Thyroid gland (tissue), 4 donors: ENCODE results near the gene BTBD16. TPM values are rescaled to one million over a fixed set of nuclear protein-coding genes. Genes with fewer than 3 reads are reported as not detected.
A peak's percentile ranks its signal among the peaks of the same experiment; 100 is the strongest.

Source experiments
- DNase-seq, 2 donors: peaks; one replicate each; pipeline ENCODE4 v3.0.0-alpha.2; 2019
- H3K27ac ChIP-seq, 3 donors: fragments of 200-600 bp; sonication (generic); 1 replicate in 2 of 3; 2 replicates in 1 of 3; pipeline ENCODE4 v1.5.1; 2016 to 2019; ENCODE audit warnings: mild to moderate bottlenecking in 1 of 3, moderate library complexity in 1 of 3
- H3K27me3 ChIP-seq: fragments of 200-600 bp; sonication (generic); one replicate; pipeline ENCODE4 v1.5.1; 2019
- H3K36me3 ChIP-seq, 2 donors: fragments of 200-600 bp; sonication (generic); one replicate each; pipeline ENCODE4 v1.5.1; 2016 to 2019
- H3K4me1 ChIP-seq, 2 donors: fragments of 200-600 bp; sonication (generic); one replicate each; pipeline ENCODE4 v1.5.1; 2017 to 2019
- H3K4me3 ChIP-seq, 3 donors: fragments of 200-600 bp; sonication (generic); replicated peaks in 1 of 3; 1 replicate in 2 of 3; 2 replicates in 1 of 3; pipeline ENCODE4 v1.5.1; 2016; ENCODE audit warnings: mild to moderate bottlenecking in 1 of 3
- H3K9me3 ChIP-seq: fragments of 200-600 bp; sonication (generic); one replicate; pipeline ENCODE4 v1.5.1; 2017
- POLR2A ChIP-seq, 2 donors: fragments of 450-650 bp; IDR thresholded peaks; one replicate each; pipeline ENCODE4 v1.6.1; 2017; ENCODE audit warnings: antibody characterized with exemption in 2 of 2, mild to moderate bottlenecking in 2 of 2, moderate library complexity in 1 of 2
- WGBS, 2 donors: methylation state at CpG; one replicate each; pipeline ENCODE4 v1.1.5; 2017; 5-methylcytosine and 5-hydroxymethylcytosine counted together
- intact Hi-C: fragments of 100-400 bp; cut with DNase I; formaldehyde crosslinking; loops from one replicate; pipeline ENCODE4 v1.15.1; 2023
- total RNA-seq, 4 donors: library from RNA; depleted of rRNA; stranded (reverse); fragments of >200 nt; gene quantifications; one replicate each; pipeline ENCODE4 v1.2.3, GENCODE V29; 2016
- TF ChIP-seq, protein P1 (sequence below), 6 experiments: fragments of 200-600 bp in 3 of 6; fragments of 450-650 bp in 3 of 6; sonication (generic) in 3 of 6; IDR thresholded peaks; one replicate each; pipeline ENCODE4 v1.5.1; 2016 to 2019; ENCODE audit warnings: antibody characterized with exemption in 6 of 6, mild to moderate bottlenecking in 2 of 6, inconsistent platforms in 1 of 6, moderate library complexity in 1 of 6

Gene BTBD16
- total RNA-seq, 4 donors from 2014 or later: 0.11 TPM; not detected in 3

DNA sequence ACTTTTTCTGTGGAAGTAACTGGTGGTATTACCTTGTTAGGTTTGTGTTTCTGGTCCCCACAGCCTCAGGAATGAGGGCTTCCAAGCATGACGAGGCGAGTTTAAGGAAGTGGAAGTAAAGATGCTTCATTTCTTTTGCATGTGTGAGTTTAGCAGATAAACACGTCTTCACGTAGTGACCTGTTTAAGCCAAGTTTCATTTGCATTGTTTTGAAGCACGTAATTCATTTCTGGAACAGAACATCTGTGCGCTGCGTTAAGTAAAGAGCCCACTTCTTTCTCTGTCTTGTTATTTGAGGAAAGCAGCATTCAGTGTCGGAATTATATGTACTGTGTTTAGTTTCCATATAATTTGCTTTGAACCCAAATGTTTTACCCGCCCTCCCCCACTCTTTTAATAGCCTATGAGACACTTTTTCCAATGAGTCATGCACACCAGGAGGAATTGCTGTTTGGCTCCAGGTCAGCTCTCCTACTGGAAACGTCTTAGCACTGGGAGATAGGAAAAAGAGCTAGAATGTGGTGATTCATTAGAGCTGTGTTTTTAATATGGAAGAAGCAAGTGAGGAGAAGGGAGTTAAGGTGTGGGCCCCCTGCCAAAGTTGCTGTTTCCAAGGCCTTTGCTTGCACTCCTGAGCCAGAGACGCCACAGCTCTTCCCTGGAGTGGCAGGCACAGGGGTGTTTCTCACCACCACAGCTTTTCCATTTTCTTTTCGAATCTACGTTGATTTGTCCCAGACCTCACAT, 36.7 kb downstream of the BTBD16 start:
- intact Hi-C loops: no loop called here
- no peaks in the 10 kb centered on the region for H3K36me3 ChIP-seq
- H3K27ac ChIP-seq: peak overlapping the region in 2 of 3 donors; percentile 3 to 61

DNA sequence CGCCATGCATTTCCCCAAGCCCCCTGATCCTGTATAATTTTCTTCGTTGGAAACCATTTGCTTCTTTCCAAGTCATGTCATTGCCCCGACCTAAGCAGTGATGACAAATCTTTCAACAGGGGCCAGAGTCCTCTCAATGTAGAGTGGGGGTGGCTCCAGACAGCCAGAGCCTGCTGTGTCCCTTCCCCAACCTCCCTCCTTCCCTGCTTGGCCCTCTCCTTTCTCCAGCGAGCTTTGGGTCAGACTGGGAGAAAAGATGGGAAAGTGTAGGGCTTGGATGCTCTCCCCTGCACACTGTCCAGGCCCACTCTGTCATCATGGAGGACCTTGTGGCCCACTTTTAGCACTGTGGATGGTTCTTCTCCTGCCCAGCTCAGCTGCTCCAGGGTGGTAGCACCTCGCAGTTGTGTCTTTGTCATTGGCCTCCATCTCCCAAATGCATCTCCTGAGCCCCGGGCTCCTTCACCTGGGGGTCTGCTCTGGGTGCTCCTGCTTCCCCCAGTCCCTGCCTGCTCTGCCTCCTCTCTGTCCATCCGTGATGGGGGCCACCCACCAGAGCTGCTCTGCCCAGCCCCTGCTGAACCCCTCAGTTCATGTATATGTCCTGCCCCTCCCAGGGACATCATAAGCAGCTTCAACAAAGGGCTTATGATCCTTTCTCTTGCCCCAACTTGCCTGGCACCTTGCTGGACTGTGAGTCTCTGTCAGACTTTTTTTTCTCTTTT, 37.5 kb downstream of the BTBD16 start:
- WGBS, 2 donors: 81 to 86% methylated on average over 7 of the region's 7 CpGs
- no peaks in the 10 kb centered on the region for H3K36me3 ChIP-seq
- H3K27me3 ChIP-seq: no peaks in the 10 kb centered on the region
- H3K9me3 ChIP-seq: no peaks in the 10 kb centered on the region
- H3K27ac ChIP-seq: peak overlapping the region in 2 of 3 donors; percentile 3 to 61
- no peak for DNase-seq
- TF ChIP-seq, protein P1, sequence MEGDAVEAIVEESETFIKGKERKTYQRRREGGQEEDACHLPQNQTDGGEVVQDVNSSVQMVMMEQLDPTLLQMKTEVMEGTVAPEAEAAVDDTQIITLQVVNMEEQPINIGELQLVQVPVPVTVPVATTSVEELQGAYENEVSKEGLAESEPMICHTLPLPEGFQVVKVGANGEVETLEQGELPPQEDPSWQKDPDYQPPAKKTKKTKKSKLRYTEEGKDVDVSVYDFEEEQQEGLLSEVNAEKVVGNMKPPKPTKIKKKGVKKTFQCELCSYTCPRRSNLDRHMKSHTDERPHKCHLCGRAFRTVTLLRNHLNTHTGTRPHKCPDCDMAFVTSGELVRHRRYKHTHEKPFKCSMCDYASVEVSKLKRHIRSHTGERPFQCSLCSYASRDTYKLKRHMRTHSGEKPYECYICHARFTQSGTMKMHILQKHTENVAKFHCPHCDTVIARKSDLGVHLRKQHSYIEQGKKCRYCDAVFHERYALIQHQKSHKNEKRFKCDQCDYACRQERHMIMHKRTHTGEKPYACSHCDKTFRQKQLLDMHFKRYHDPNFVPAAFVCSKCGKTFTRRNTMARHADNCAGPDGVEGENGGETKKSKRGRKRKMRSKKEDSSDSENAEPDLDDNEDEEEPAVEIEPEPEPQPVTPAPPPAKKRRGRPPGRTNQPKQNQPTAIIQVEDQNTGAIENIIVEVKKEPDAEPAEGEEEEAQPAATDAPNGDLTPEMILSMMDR (IDR thresholded peaks at IDR 0.05): no peak
- no peak for TF ChIP-seq POLR2A (IDR thresholded peaks at IDR 0.05)
- intact Hi-C loops: no loop called here
- no peak overlapping the region for H3K4me3 ChIP-seq
- H3K4me1 ChIP-seq: peaks cover 0 to 16% of the 10 kb centered on the region in 2 donors

More for the DNA sequence above, 36.7 kb downstream of the BTBD16 start:
- TF ChIP-seq POLR2A (IDR thresholded peaks at IDR 0.05): no peak
- TF ChIP-seq, protein P1 (IDR thresholded peaks at IDR 0.05): no peak
- Histone ChIP-seq H3K9me3 (no peaks in the 10 kb centered on the region), H3K27me3 (no peaks in the 10 kb centered on the region), H3K4me3 (no peak overlapping the region), H3K4me1 (peaks cover 0 to 16% of the 10 kb centered on the region in 2 donors)
- DNase-seq: peak; percentile 30 to 42
- WGBS, 2 donors: 32 to 45% methylated on average over 13 of the region's 13 CpGs

DNA sequence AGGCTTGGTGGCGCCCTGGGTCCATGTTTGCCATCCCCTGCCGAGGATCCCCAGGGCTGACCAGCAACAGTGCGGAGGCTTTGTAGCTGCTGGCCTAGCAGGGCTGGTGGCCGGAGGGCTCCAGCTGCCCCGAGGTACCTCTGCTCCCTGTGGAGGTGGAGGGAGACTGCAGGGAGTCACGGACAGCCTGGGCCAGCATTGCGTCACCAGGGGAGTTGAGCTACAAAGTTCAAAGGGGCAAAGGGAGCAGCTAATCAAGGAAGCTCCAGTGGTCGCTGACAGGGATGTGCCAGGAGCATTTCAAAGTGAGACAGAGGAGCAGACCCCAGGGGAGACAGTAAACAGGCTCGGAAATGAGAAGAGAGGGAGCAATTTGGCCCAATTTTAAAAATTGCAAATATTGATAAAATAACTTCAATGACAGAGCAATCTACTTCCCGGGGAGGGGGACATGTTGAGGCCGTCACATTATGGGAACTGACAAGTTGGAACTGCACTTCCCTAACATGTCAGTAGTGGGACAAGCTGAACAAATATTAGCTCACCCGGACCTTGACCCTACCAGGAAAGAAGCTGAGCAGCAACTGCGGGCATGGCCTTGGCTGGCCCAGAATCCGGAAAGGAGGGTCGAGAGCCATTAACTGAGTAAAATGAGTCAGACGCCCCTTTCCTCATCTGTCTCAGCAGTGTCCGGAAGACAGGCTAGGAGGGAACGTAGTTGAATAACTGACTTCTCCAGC, 39.4 kb downstream of the BTBD16 start:
- intact Hi-C loops: no loop called here
- H3K36me3 ChIP-seq: no peaks in the 10 kb centered on the region

DNA sequence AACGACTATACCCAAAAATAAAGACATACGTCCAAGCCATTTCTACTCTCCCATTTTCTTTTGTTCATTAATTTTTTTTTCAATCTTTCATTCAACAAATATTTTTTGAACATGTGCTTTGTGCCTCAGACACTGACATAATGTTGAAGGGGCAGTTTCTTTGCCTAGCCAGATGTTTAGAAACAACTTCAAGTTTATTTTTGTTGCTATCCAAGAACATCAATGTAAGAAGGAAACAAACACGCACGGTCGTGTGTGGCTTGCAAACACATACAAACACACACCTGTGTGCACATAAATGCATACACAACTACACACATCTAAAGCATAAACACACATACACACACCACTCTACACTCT, 39.9 kb downstream of the BTBD16 start:
- WGBS, 2 donors: 78% methylated on average over 5 of the region's 5 CpGs
- DNase-seq: no peak
- Histone ChIP-seq H3K4me1 (peaks cover 0 to 16% of the 10 kb centered on the region in 2 donors), H3K9me3 (no peaks in the 10 kb centered on the region), H3K36me3 (no peaks in the 10 kb centered on the region), H3K27ac (no peak overlapping the region), H3K27me3 (no peaks in the 10 kb centered on the region), H3K4me3 (no peak overlapping the region)
- TF ChIP-seq POLR2A (IDR thresholded peaks at IDR 0.05): no peak
- TF ChIP-seq, protein P1 (IDR thresholded peaks at IDR 0.05): no peak
- intact Hi-C loops: no loop called here

More for the DNA sequence above, 39.4 kb downstream of the BTBD16 start:
- WGBS, 2 donors: 63 to 66% methylated on average over 15 to 18 of the region's 18 CpGs
- Histone ChIP-seq H3K27me3 (no peaks in the 10 kb centered on the region), H3K27ac (no peak overlapping the region), H3K4me1 (peaks cover 0 to 16% of the 10 kb centered on the region in 2 donors), H3K9me3 (no peaks in the 10 kb centered on the region), H3K4me3 (no peak overlapping the region)
- TF ChIP-seq, protein P1 (IDR thresholded peaks at IDR 0.05): no peak
- TF ChIP-seq POLR2A (IDR thresholded peaks at IDR 0.05): no peak
- no peak for DNase-seq
